ENCODE measurements around the gene FRMD1.

GRCh38 chr6:168046696-168047095 is 32.3 kb downstream of the FRMD1 start:
- no peak for TF ChIP-seq POLR2A (IDR thresholded peaks at IDR 0.05; ENCODE audit: low read depth, low read length)
- TF ChIP-seq TAF1 (IDR thresholded peaks at IDR 0.05; ENCODE audit: borderline replicate concordance, low read depth, low read length): no peak
- no peak for TF ChIP-seq POLR2AphosphoS5 (IDR thresholded peaks at IDR 0.05; ENCODE audit: low read depth, low read length)
